Measurements from ENCODE around the gene SESN2.
A peak's percentile ranks its signal among the peaks of the same experiment; 100 is the strongest.

The SESN2 gene

GRCh38 chr1:28249866-28250295, 9.4 kb upstream of the SESN2 start:
- peak; percentile 24 for DNase-seq

DNA sequence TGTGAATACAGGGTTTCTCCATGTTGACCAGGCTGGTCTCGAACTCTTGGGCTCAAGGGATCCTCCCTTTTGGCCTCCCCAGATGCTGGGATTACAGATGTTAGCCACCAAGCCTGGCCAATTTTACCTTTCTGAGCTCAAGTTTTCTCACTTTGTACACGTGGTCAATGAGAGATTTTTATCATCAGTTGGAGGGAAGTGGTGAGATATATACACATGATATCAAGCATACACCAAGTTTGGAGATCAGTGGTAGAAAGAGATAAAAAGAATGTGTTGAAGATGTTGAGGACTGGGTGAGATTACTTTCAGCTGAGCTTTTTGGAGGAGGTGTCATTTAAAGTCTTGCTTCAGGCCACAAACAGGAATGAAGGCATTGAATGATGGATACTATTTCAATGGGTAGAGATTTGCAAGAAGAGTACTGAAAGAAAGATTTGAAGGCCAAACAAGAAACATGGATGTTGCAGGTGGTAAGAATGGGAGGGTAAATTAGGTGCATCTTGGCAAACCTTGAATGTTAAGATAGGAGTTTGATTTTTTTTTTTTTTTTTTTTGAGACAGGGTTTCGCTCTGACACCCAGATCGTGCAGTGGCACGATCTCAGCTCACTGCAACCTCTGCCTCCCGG, 3.0 kb upstream of the SESN2 start:
- DNase-seq = no peak

- no peak for DNase-seq
Observed at GRCh38 chr1:28257736-28258135, 1.6 kb upstream of the SESN2 start.

- DNase-seq = no peak
Observed at GRCh38 chr1:28258628-28259251, 578 bp upstream of the SESN2 start.

DNA sequence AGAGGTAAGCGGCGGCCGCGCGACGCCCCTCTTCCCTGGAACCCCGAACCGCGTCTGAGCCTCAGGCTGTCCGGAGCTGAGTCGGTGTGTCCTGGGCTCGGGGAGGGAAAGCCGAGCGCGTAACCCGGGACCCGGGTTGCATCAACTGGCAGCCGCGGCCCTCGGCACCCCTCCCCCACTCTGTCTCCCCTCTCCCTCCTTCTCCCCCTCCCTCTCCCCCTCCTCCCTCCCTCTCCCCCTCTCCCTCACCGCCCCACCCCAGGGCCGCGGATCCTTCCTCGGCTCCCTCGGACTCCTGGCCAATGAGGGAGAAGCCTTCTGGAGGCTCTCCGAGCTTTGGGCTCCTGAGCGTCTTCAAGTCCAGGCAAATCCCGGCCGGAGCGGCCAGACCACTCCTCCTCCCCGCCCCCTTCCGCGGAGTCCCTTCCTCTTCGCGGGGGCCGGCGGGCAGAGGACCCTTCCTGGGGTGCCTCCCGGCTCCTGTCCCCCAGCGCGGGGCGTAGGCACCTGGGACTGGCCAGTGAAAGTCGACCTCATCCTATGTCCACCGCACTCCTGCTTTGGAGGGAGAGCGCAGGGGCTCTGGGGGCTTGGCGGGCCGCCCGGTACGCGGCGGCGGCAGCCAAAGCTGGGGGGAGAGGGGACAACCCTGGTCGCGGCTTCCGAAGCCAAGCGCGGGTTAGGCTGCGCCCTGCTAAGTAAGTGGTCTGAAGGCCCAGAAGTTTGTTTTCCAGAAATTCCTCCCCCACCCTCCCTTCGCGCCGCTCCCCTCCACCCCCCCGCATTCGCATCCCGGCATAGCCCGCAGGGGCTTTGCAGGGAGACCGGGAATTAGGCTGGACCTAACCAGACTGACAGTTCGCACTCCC, 850 bp downstream of the SESN2 start:
- DNase-seq = peak; percentile 40

GRCh38 chr1:28260803-28261174, 1.5 kb downstream of the SESN2 start:
- DNase-seq = no peak

GRCh38 chr1:28264897-28265296, 5.6 kb downstream of the SESN2 start:
- DNase-seq = no peak

GRCh38 chr1:28265577-28265976, 6.3 kb downstream of the SESN2 start:
- DNase-seq = no peak

GRCh38 chr1:28266920-28267322, 7.6 kb downstream of the SESN2 start:
- DNase-seq = no peak

DNA sequence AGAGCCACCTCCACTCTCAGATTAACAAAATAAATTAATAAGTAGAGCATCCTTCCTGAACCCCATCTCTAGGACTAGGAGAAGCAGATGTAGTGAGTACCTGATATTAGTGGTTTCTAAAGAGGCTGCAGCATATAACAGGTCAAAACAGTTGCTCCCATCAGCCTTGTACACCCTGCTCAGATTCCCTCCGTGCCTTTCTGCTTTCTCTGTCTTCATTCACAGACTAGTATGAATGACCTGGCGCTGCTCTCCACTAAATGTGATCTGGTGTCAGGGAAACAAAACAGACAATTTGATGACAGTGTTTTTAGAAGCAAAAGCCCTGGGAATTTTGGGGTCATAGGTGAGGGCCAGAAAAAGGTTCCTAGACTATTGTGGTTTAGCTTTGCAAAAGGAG, 8.3 kb downstream of the SESN2 start:
- no peak for DNase-seq

DNA sequence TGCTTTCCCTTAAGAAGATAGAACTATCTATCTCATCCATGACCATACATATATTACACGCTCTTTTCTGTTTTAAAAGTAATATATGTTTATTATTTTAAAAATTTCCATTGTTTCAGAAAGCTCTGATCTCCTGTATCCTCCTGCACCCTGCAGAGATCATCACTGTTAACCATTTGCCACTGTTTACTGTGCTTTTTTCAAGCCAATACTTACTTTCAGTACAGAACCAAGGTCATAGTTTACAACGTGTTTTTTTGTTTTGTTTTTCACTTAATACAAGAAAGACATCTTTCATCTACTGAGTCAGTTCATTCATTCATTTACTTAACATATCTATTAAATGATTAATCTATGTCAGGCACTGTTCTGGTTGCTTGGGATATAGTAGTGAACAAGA, 10.2 kb downstream of the SESN2 start:
- no peak for DNase-seq

DNA sequence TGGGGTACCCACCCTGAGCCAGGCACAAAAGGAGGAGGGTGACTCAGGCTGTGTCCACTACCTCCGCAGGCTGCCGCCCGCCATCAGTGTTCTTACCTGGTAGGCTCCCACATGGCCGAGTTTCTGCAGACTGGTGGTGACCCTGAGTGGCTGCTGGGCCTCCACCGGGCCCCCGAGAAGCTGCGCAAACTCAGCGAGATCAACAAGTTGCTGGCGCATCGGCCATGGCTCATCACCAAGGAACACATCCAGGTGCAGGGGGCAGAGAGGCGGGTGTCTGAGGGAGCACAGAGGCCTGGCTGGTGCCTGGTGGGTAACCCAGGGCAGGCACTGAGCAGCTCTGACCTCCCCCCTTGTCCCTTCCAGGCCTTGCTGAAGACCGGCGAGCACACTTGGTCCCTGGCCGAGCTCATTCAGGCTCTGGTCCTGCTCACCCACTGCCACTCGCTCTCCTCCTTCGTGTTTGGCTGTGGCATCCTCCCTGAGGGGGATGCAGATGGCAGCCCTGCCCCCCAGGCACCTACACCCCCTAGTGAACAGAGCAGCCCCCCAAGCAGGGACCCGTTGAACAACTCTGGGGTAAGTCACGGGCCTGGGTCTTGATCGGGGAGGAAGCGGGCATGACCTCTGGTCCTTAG, 13.0 kb downstream of the SESN2 start:
- no peak for DNase-seq

- no peak for DNase-seq
Observed at GRCh38 chr1:28273216-28273860, 14.0 kb downstream of the SESN2 start.

GRCh38 chr1:28278763-28279162, 19.4 kb downstream of the SESN2 start:
- DNase-seq = no peak

- no peak for DNase-seq
Observed at GRCh38 chr1:28279721-28280120, 20.4 kb downstream of the SESN2 start.

DNA sequence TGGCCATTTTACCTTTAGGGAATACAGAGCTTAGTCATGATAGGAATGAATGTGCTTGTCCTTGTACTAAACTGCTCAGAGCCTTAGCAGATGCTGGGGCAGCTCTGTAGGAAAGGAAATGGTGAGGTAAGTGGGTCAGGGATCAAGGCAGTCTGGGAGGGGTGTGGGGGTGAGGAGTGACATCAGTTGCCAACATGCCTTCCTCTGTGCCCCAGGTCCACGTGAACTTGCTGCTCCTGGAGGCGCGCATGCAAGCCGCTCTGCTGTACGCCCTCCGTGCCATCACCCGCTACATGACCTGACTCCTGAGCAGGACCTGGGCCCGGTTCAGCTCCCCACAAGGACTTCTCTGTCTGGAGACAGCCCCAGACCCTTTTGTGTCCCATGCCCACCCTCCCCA, 21.2 kb downstream of the SESN2 start:
- no peak for DNase-seq

DNA sequence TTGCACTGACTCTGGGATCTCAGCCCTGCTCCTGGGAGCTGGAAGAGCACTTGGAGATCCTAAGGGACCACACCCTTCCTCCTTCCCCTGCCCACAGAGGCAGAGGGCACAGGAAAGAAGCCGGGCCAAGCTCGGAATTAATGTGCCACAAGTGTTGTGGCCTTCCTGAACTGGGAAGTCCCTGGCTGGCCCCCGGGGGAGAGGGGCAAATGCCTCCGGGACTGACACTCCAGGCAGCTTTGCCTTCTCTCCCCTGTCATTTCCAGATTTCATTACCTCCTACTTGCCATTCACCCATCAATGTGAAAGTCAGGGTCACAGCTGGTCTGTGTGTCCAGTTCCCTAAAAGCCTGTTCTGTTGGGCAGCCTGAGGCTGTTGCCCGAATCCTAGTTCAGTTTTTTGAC, 21.7 kb downstream of the SESN2 start:
- DNase-seq = no peak

- no peak for DNase-seq
Observed at GRCh38 chr1:28281608-28282425, 22.5 kb downstream of the SESN2 start.

DNA sequence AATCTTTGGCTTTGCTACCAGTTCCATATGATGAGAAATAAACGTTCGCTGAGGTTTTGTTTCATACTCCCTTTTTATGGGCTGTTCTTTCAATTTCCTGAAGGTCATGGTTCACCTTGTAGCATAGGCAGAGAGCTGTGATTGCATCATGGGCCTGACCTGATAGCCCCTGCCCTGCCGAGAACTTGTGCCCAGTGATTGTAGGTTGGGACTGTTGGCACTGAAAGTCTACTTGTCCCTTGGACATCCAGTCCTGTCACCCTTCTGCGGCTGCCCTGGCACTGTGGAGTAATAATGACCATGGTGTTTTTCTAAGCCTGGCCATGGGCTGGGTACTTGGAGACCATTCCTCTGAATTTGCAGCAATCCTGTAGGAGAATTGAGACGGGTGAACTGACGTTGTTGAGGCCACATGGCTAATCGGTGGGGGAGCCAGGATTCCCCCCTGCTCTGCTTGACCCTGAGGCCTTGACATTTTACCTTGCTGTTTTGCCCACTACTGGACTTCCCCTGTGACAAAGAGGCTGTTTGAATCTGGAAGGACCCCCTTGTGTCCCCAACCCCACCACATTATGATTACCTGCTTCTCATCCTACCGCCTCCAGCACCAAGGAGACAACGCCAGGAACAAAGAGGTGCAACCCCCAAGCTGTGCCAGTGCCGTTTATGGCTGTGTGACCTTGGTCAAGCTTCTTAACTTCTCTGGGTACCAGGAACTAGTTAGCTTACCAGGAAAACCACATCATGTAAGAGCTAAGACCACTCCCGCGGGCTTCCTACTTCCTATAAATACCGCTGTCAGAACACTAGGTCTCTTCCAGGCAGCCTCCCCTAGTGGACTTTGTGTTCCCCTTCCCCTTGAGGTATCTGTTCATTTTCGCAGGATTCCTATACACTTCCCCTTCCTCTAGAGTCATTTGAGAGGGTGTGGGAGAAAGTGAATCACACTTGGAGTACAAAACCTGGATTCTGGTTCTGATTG, 23.4 kb downstream of the SESN2 start:
- DNase-seq = no peak

DNA sequence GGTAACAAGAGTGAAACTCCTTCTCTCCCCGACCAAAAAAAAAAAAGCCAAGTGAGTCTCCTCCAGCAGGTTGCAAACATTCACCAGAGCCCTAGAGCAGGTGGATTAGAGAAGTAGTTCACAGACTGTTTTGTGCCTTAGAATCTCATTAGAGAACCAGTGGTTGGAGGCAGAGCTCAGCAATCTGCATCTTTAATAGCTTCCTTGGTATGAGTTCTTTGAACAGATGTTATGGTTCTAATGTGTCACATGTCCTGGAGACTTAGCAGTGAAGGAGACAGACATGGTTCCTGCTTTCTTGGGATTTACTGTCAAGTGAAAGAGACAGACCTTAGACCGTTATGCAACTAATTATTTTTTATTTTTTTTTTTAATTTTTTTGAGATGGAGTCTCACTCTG, 26.8 kb downstream of the SESN2 start:
- peak; percentile 22 for DNase-seq

DNA sequence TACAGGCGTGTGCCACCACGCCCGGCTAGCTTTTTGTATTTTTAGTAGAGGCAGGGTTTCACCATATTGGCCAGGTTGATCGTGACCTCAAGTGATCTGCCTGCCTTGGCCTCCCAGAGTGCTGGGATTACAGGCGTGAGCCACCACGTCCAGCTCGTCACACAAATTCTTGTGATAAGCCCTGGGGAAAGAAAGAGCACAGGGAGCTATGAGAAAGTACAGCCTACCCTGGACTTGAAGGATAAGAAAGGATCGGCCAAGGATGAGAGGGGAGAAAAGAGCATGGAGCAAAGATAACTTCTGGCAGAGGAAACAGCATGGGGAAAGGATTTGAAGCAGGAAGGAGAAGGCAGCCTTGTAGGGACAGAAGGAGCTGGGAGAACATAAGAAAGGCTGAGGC, 29.2 kb downstream of the SESN2 start:
- no peak for DNase-seq
